Smooth muscle cell (in vitro differentiated cells): ENCODE measurements around the gene ALG3. TPM values are rescaled to one million over a fixed set of nuclear protein-coding genes. Genes with fewer than 3 reads are reported as not detected.
"Not testable (repeated sequence)": the region's sequence is repeated elsewhere in the genome, so short reads cannot be mapped to it uniquely, and the experiment has no call there.

Experiments used
- DNase-seq: peaks from one replicate; lab custom pipeline; 2025; ENCODE audit not compliant: unreplicated experiment; lab: John Stamatoyannopoulos, UW
- H2AFZ ChIP-seq: fragments of 200-600 bp; sonication (generic); 2 replicates; pipeline ENCODE4 v1.6.0; 2016; ENCODE audit warnings: antibody characterized with exemption, low read depth, mild to moderate bottlenecking
- H3F3A ChIP-seq: fragments of 200-600 bp; sonication (generic); 2 replicates; pipeline ENCODE4 v1.6.0; 2017; ENCODE audit warnings: antibody characterized with exemption, low read depth
- H3K27ac ChIP-seq: fragments of 200-600 bp; sonication (generic); 2 replicates; pipeline ENCODE4 v1.5.1; 2016; ENCODE audit warnings: low read depth, mild to moderate bottlenecking
- H3K27me3 ChIP-seq: fragments of 200-600 bp; sonication (generic); 2 replicates; pipeline ENCODE4 v1.6.1; 2016; ENCODE audit warnings: low read depth, mild to moderate bottlenecking
- H3K36me3 ChIP-seq: fragments of 200-600 bp; sonication (generic); 2 replicates; pipeline ENCODE4 v1.5.1; 2016; ENCODE audit warnings: low read depth
- H3K4me1 ChIP-seq: fragments of 200-600 bp; sonication (generic); 2 replicates; pipeline ENCODE4 v1.5.1; 2016; ENCODE audit warnings: low read depth
- H3K4me2 ChIP-seq: fragments of 200-600 bp; sonication (generic); 2 replicates; pipeline ENCODE4 v1.6.0; 2016; ENCODE audit warnings: mild to moderate bottlenecking
- H3K4me3 ChIP-seq: fragments of 200-600 bp; sonication (generic); 2 replicates; pipeline ENCODE4 v1.5.1; 2016; ENCODE audit warnings: mild to moderate bottlenecking
- H3K79me2 ChIP-seq: fragments of 200-600 bp; sonication (generic); 2 replicates; pipeline ENCODE4 v1.6.0; 2016; ENCODE audit warnings: low read depth, mild to moderate bottlenecking
- H3K9ac ChIP-seq: fragments of 200-600 bp; sonication (generic); 2 replicates; pipeline ENCODE4 v1.6.0; 2016; ENCODE audit warnings: low read depth
- H3K9me3 ChIP-seq: fragments of 200-600 bp; sonication (generic); replicated peaks from 2 replicates; pipeline ENCODE4 v1.5.1; 2016; ENCODE audit warnings: low read depth
- H4K20me1 ChIP-seq: fragments of 200-600 bp; sonication (generic); 2 replicates; pipeline ENCODE4 v1.6.0; 2016; ENCODE audit warnings: low read depth
- WGBS: methylation state at CpG from one replicate; pipeline ENCODE4 v1.1.7; 2016; ENCODE audit warnings: low lambda C conversion rate; 5-methylcytosine and 5-hydroxymethylcytosine counted together
- polyA plus RNA-seq: library from polyadenylated mRNA; unstranded; fragments of >200 nt; fragmentation: Nextera tagmentation; extraction: Ambion mirVana; gene quantifications from 2 replicates; pipeline ENCODE4 v1.2.1, GENCODE V29; 2016
- total RNA-seq: library from RNA; depleted of rRNA; stranded (reverse); fragments of >200 nt; gene quantifications from 2 replicates; pipeline ENCODE4 v1.2.3, GENCODE V29; 2014
- TF ChIP-seq, protein P1 (sequence below): fragments of 200-600 bp; sonication (generic); IDR thresholded peaks from 2 replicates; pipeline ENCODE4 v1.5.1; 2017; ENCODE audit warnings: borderline replicate concordance, mild to moderate bottlenecking, antibody characterized with exemption; ENCODE audit not compliant: insufficient read depth, poor library complexity, severe bottlenecking

The ALG3 gene
- total and polyA plus RNA-seq, 2 experiments from 2014 or later, result 91.2 to 95.2 TPM

GRCh38 chr3:184272269-184272668, 23.5 kb upstream of the ALG3 start:
- no peak for DNase-seq
- no CpG with 5 or more reads among the region's 1 CpG for WGBS
- peaks cover 46% of the 10 kb centered on the region for H3K27me3 ChIP-seq

DNA sequence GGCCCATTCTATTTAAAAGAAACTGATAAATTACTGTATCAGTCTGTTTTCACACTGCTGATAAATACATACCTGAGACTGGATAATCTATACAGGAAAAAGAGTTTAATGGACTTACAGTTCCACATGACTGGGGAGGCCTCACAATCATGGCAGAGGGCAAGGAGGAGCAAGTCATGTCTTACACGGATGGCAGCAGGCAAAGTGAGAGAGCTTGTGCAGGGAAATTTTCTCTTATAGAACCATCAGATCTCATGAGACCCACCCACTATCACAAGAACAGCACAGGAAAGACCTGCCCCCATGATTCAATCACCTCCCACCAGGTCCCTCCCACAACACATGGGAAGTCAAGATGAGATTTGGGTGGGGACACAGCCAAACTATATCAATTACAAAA, 18.5 kb upstream of the ALG3 start:
- not testable (repeated sequence) for H3K9me3 ChIP-seq, H3K9ac ChIP-seq, H3K79me2 ChIP-seq, DNase-seq, H3K4me1 ChIP-seq, H3K4me3 ChIP-seq, H3K4me2 ChIP-seq, H2AFZ ChIP-seq, H3K36me3 ChIP-seq, H4K20me1 ChIP-seq, H3K27ac ChIP-seq, H3F3A ChIP-seq
- H3K27me3 ChIP-seq, result peaks cover 32% of the 10 kb centered on the region
- WGBS, result 92% methylated on average over 1 of the region's 1 CpG

More at GRCh38 chr3:184272269-184272668, 23.5 kb upstream of the ALG3 start:
- Histone ChIP-seq H3K4me2 (no peak overlapping the region), H3K4me3 (no peak overlapping the region), H2AFZ (no peak overlapping the region), H3K9me3 (no peaks in the 10 kb centered on the region), H3K79me2 (no peaks in the 10 kb centered on the region), H3K4me1 (no peaks in the 10 kb centered on the region), H4K20me1 (no peaks in the 10 kb centered on the region), H3K27ac (no peak overlapping the region), H3K36me3 (no peaks in the 10 kb centered on the region), H3F3A (no peaks in the 10 kb centered on the region), H3K9ac (no peak overlapping the region)
- TF ChIP-seq, protein P1, sequence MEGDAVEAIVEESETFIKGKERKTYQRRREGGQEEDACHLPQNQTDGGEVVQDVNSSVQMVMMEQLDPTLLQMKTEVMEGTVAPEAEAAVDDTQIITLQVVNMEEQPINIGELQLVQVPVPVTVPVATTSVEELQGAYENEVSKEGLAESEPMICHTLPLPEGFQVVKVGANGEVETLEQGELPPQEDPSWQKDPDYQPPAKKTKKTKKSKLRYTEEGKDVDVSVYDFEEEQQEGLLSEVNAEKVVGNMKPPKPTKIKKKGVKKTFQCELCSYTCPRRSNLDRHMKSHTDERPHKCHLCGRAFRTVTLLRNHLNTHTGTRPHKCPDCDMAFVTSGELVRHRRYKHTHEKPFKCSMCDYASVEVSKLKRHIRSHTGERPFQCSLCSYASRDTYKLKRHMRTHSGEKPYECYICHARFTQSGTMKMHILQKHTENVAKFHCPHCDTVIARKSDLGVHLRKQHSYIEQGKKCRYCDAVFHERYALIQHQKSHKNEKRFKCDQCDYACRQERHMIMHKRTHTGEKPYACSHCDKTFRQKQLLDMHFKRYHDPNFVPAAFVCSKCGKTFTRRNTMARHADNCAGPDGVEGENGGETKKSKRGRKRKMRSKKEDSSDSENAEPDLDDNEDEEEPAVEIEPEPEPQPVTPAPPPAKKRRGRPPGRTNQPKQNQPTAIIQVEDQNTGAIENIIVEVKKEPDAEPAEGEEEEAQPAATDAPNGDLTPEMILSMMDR, result no peak

GRCh38 chr3:184262764-184263179, 14.0 kb upstream of the ALG3 start:
- TF ChIP-seq, protein P1, result no peak
- no peak overlapping the region for H3K9ac ChIP-seq
- no peak for DNase-seq
- no peak overlapping the region for H2AFZ ChIP-seq
- H3K36me3 ChIP-seq, result no peaks in the 10 kb centered on the region
- no peaks in the 10 kb centered on the region for H3K9me3 ChIP-seq
- 23% methylated on average over 15 of the region's 15 CpGs for WGBS
- H4K20me1 ChIP-seq, result peaks cover 21% of the 10 kb centered on the region
- peaks cover 18% of the 10 kb centered on the region for H3K4me1 ChIP-seq
- no peaks in the 10 kb centered on the region for H3K79me2 ChIP-seq
- H3K27ac ChIP-seq, result no peak overlapping the region
- peaks cover 6% of the 10 kb centered on the region for H3F3A ChIP-seq
- peak overlapping the region; percentile 92 for H3K4me2 ChIP-seq
- peaks cover 59% of the 10 kb centered on the region for H3K27me3 ChIP-seq
- H3K4me3 ChIP-seq, result peak overlapping the region; percentile 13

GRCh38 chr3:184261854-184262763, 13.3 kb upstream of the ALG3 start:
- Histone ChIP-seq H3K9ac (no peak overlapping the region), H3K27me3 (peaks cover 59% of the 10 kb centered on the region), H3K4me3 (peak overlapping the region; percentile 54), H3K4me2 (peak overlapping the region; percentile 92), H3K27ac (no peak overlapping the region), H3K79me2 (no peaks in the 10 kb centered on the region), H3F3A (peaks cover 6% of the 10 kb centered on the region), H4K20me1 (peaks cover 21% of the 10 kb centered on the region), H3K9me3 (no peaks in the 10 kb centered on the region), H3K4me1 (peaks cover 18% of the 10 kb centered on the region), H3K36me3 (no peaks in the 10 kb centered on the region), H2AFZ (no peak overlapping the region)
- 2% methylated on average over 46 of the region's 66 CpGs for WGBS
- no peak for DNase-seq
- TF ChIP-seq, protein P1, result no peak
